ENCODE data around the gene EHBP1.

EHBP1 gene

GRCh38 chr2:62826141-62826540, 120.6 kb downstream of the EHBP1 start:
- no peak for DNase-seq

DNA sequence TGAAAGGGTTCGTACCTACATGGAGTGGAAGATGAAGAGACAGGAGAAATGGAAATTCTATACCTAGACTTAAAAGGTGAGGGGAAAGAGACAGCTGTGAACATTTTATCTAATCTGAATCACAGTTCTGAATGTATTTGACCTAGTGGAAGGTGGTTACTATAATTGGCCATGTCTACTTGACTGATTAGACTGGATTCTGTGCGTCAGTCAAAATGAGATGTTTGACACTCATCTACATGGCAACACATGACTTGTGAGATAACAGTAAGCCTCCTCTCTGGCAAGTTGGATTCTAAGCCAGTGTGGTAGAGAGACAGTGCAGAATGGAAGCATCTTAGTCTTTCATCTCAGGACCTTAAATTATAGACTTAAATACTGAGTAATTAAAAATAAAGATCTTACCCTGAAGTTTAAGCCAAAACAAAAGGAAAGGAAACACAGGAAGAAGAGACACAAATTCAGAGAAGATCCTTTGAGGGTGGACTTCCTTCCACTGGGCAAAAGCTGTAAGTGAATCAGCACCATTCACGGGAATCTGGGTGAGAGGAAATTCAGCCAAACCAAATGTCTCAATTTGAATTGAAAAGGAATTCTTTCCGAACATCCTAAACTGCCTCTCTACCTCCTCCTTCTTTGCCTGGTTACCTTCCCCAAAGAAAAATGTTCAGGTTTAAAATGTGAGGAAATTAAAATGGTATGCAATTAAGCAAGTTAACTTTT, 121.6 kb downstream of the EHBP1 start:
- no peak for DNase-seq

- no peak for DNase-seq
Observed at GRCh38 chr2:62831729-62832128, 126.2 kb downstream of the EHBP1 start.

DNA sequence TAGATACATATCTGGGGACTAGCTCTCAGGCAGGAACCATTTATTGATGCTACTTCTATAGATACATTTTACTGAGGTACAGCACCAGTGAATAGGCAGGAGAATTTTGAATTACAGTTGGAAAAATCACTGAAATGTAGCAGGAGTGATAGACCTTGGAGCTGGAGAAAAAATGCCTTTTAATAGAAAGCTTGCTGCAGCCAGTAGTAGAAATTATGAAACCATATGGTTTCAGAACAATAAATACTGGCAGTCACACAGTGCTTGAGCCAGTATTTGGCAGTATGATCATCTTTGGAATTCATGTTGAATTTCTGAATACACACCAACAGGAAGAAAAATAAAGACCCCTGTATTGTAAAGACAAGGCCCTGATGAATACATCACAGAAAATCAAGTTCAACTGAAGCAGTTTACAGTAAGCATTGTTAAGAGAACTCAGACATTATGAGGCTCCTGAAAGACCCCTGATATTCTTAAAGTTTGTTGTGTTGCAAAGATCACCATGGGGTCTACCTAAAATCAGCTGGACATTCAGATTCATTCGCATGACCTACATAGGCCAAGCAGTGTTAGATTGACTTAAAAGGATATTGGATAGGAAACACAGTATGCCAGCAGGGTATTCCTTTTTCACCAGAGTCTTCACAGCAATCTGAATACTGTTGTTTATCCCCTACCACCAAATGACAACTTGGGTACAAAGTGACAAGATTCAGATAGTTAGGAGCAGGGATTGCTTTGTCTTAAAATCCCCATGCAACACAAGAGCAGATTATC, 139.0 kb downstream of the EHBP1 start:
- DNase-seq: no peak

DNA sequence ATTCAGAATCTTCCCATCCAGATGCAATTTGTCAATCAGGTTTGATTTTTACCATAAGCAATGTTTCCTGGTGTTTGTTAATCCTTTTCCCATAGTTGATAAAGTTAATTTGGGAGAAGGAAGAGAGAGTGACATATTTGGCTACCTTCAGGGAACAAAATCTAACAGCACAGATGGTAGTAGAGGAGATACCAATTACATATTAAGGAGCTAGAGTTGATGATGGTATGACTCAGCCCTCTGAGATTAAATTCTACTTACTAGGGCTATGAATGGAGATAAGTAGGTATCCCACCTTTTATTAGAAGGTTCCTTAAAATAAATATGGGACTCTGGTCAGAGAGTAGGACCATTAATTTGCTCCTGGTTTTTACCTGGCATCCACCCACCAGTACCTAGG, 139.7 kb downstream of the EHBP1 start:
- no peak for DNase-seq

DNA sequence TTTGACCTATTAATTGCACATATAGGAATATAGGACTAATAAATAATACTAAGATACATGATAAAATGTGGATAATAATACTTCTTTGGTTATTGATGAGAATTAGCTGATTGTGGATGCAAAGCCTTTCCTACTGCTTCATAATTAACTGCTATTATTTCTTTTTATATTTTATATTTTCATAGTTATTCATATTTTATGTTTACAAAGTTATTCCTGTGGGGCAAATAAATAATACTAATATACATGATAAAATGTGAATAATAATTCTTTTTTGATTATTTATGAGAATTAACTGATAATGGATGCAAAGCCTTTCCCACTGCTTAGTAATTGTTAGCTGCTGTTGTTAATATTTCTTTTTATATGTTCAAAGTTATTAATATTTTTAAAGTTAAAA, 146.7 kb downstream of the EHBP1 start:
- DNase-seq: no peak

- no peak for DNase-seq
Observed at GRCh38 chr2:62854600-62855514, 149.3 kb downstream of the EHBP1 start.

DNA sequence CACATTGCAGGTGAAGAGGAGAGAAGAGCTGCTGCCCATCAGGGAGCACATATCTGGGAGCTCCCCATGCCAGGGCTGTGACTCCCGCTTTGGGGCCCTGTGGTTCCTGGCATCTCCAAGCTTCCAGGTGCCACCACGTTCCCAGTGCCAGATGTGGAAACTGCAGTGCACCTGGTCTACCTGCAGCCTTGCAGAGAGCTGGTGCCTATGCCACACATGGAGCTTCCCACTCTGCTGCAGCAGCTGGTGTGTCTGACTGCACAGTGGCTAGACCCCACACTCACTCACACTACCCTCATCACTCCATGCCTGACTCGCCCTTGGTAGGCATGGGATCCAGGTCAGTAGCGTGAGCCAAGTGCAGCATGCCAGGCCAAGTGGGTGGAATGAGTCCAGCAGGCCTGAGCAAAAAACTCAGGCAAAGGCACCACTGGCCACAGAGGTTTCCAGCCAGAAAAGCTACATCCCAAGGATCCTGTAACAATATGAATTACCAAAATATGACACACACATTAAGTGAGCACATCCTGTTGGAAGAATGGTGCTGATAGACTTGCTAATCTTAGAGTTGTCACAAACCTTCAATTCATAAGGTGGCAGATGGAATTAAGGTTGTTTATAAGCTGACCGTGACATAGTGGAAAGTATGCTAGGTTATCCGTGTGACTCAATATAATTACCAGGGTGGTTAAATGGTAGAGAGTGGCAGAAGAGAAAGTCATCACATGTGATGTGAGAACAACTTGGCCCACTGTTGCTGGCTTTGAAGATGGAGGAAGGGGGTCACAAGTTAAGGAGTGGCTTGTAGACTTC, 150.9 kb downstream of the EHBP1 start:
- no peak for DNase-seq

DNA sequence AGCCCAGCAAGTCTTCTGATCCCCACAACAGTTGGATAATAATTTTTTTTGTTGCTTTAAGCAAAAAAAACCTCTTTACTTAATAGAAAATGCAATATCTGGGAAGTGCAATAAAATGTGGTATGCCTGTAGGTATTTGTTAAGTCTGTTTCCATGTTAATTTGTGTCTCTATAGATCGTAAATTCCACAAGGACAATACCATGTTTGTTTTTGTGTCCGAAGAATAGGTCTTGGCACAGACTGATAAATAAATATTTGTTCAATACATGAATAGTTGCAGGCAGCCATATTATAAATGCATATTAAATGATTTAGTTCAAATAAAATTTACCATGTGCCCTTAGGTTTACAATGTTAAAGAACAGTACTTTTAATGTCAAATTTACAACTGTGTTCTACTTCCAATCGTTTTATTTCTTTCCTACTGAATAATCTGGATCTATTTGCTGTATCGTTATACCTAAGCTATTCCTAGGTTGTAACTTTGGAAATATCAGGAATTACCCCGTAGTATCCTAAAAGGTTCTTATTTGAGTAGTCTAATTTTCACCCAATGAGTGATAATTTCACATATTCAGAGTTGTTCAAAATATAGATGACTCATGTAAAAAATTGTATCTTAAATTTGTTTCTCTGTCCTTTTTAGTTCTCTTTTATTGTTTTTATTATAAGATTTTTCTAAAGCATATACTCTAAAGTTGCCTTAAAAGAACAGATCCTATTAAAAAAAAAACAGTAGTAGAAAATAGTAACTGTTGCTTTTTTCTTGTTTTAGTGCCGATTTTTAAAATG, 151.8 kb downstream of the EHBP1 start:
- no peak for DNase-seq

DNA sequence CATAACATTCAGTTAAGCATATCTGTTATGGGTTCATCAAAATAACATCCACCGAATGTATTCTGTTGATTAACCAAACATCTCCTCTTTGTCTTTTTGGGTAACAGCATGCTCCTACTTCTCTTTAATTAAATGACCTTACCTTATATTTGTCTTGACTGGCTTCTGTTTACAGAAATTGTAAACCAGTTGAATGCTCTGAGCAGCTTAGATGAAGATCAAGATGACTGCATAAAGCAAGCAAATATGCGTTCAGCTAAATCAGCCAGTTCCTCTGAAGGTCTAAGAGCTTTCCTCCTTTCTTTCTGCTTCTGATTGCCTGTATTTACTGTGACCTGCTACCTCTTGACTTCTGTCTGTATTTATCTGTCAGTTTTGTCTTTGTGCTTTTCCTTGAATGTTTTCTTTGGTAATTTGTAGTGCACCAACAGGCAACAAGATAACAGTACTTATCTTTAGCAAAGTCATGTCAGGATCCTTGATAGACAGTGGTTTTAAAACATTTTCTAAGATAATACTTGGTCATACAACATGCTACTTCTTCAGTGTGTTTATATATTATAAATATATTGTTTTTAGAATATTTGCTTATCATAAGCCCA, 152.8 kb downstream of the EHBP1 start:
- DNase-seq: no peak

GRCh38 chr2:62868947-62869346, 163.4 kb downstream of the EHBP1 start:
- no peak for DNase-seq

DNA sequence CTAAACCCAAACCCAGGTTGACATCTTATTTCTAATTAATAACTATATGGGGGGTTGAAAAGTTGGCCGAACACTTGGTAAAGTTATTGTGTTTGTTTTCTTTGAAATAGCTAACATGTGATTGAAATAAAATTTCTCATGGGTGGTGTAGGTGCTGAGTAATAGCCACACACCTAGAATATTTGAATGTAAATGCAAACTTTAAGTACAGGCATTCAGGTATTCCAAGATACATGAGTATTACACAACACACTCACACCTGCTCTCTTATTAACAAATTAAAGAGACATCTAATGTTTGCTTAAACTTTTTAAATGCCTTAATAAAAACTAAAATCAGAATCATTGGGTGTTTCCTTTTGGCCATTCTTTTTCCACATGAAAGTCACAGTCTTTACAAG, 165.5 kb downstream of the EHBP1 start:
- DNase-seq: no peak

DNA sequence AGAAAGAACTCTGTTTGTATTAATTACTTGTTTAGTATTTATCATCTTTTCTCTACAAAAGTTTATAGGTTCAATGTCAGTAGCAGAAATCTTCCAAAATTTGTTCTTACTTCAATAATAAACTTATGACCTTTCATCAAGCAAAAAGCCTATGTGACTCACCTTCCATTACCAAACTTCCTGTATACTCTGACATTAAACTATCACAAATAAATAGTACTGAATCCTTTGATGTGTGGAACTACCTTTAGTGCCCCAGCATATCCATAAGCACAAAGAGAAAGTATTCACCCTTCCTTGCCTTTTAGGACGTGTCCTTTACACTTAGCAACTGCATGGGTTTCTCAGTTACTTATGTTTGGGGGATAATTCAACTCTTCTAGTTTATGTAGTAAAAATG, 166.0 kb downstream of the EHBP1 start:
- DNase-seq: no peak

GRCh38 chr2:62873603-62874002, 168.1 kb downstream of the EHBP1 start:
- DNase-seq: no peak

- no peak for DNase-seq
Observed at GRCh38 chr2:62874881-62875383, 169.4 kb downstream of the EHBP1 start.

- DNase-seq: no peak
Observed at GRCh38 chr2:62881162-62881795, 175.8 kb downstream of the EHBP1 start.

- no peak for DNase-seq
Observed at GRCh38 chr2:62883629-62884028, 178.1 kb downstream of the EHBP1 start.

- DNase-seq: no peak
Observed at GRCh38 chr2:62884086-62884485, 178.6 kb downstream of the EHBP1 start.

DNA sequence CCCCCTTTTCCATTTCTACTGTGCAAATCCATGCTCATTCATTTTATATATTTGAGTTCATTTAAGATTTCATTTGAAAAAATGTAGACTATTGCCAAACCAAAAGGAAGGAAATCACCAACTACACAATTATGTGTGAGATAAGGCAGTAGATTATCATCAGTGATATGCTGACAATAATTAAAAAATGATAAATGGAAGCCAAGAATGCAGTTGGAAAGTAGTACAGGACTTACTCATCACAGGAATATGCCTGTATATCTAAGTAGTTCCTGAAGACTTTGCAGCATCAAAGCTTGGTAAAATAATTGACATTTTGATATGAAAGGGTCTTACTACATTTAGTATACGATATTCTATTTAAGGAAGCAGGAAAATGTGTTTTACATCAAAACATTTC, 179.0 kb downstream of the EHBP1 start:
- no peak for DNase-seq

DNA sequence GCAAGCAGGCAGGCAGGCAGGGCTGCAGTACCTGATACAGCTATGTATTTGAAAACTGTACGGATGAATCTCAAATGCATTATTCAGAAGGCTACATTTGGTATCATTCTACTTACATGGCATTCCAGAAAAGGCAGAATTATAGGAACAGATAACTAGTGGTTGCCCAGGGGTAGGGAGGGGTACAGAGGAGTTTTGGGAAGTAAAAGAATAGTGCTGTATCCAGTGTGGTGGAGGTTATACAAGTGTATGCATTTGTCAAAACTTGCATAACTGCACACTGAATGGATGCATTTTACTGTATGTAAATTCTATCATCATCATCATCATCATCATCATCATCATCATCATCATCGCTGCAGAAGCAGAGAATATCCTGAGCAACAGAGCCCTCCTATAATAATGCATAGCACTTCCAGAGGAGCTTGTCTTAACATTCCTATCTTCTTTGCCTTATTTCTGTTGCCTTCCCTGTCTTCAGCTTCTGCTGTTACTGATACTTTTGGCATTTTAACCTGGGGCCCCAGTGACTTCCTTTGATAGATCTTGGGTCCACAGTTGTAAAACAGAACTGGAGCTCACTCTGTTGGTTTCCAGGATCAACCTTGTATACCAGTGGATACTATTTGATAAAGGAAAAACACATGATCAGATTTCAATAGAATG, 189.6 kb downstream of the EHBP1 start:
- no peak for DNase-seq
